ENCODE data around the gene METTL25B. TPM values are rescaled to one million over a fixed set of nuclear protein-coding genes. Genes with fewer than 3 reads are reported as not detected.
A peak's percentile ranks its signal among the peaks of the same experiment; 100 is the strongest.

The METTL25B gene
- total and polyA plus RNA-seq, 2 donors (not counting 1 experiment from before 2014, with no cell fraction given), result 78.3 to 81.1 TPM

- no peak overlapping the region for H3K4me3 Mint-ChIP-seq
- H3K4me1 Mint-ChIP-seq, result peaks cover 64% of the 10 kb centered on the region
- DNase-seq, result no peak
- Histone ChIP-seq H4K20me1 (ENCODE audit: control insufficient read depth, insufficient read depth, low read length, poor library complexity, severe bottlenecking) (peaks cover 12% of the 10 kb centered on the region), H3K4me2 (replicated peaks; ENCODE audit: low read depth, low read length, poor library complexity, severe bottlenecking) (no peak overlapping the region), H2AFZ (ENCODE audit: insufficient read depth, low read depth, low read length, poor library complexity, severe bottlenecking) (no peak overlapping the region), H3K9me3 (ENCODE audit: control extremely low read depth in 1 of 3, control insufficient read depth in 2 of 3, insufficient read depth in 1 of 3, low read length in 2 of 3) (no peaks in the 10 kb centered on the region), H3K27ac (ENCODE audit: low read length in 2 of 2) (no peak overlapping the region), H3K79me2 (ENCODE audit: control insufficient read depth, insufficient read depth, low read length) (peaks cover 41% of the 10 kb centered on the region), H3K27me3 (replicated peaks in 1 of 4; ENCODE audit: control extremely low read depth in 1 of 4, control insufficient read depth in 3 of 4, insufficient read depth in 4 of 4, low read length in 3 of 4) (no peaks in the 10 kb centered on the region), H3K4me3 (ENCODE audit: control extremely low read depth in 1 of 5, extremely low read depth in 1 of 5, insufficient read depth in 1 of 5, low read depth in 2 of 5, low read length in 4 of 5) (no peak overlapping the region), H3K36me3 (replicated peaks in 1 of 2; ENCODE audit: control extremely low read depth in 1 of 2, control insufficient read depth in 1 of 2, extremely low read depth in 1 of 2, insufficient read depth in 2 of 2, low read length in 1 of 2) (peaks cover 0 to 24% of the 10 kb centered on the region in 2 experiments), H3K4me1 (ENCODE audit: control insufficient read depth in 2 of 2, insufficient read depth in 2 of 2, low read length in 2 of 2) (peaks cover 48 to 57% of the 10 kb centered on the region in 2 donors), H3K9ac (ENCODE audit: low read length) (no peak overlapping the region)
- H3K27ac Mint-ChIP-seq, result peak overlapping the region; percentile 46
- H3K9me3 Mint-ChIP-seq (ENCODE audit: insufficient read depth), result peaks cover 2% of the 10 kb centered on the region
- ChIA-PET POLR2A (no interaction called here), CTCF (interaction anchor here (0.7 to 5.1 kb wide), 2 partner anchors 14 to 19 kb away, joined by 3 to 43 read pairs; no protein-coding TSS in a partner anchor)
- intact Hi-C loops (cut with micrococcal nuclease), result no loop called here
- TF ChIP-seq CTCF (IDR thresholded peaks at IDR 0.05) (no peak), EZH2 (IDR thresholded peaks at IDR 0.05; ENCODE audit: borderline replicate concordance, insufficient read depth, low read depth, low read length, poor library complexity, severe bottlenecking) (no peak)
- 87% methylated on average over 9 of the region's 14 CpGs for WGBS (ENCODE audit: insufficient coverage)
- no peak for ATAC-seq (ENCODE audit: low read depth)
- H3K27me3 Mint-ChIP-seq, result no peaks in the 10 kb centered on the region
These were observed 16.6 kb downstream of the METTL25B start for GRCh38 chr1:156744786-156745419.

- Histone ChIP-seq H3K4me3 (ENCODE audit: control extremely low read depth in 1 of 5, extremely low read depth in 1 of 5, insufficient read depth in 1 of 5, low read depth in 2 of 5, low read length in 4 of 5) (no peak overlapping the region), H3K27ac (ENCODE audit: low read length in 2 of 2) (peak overlapping the region in 1 of 2 donors; percentile 88), H4K20me1 (ENCODE audit: control insufficient read depth, insufficient read depth, low read length, poor library complexity, severe bottlenecking) (peaks cover 16% of the 10 kb centered on the region), H3K27me3 (replicated peaks in 1 of 4; ENCODE audit: control extremely low read depth in 1 of 4, control insufficient read depth in 3 of 4, insufficient read depth in 4 of 4, low read length in 3 of 4) (no peaks in the 10 kb centered on the region), H2AFZ (ENCODE audit: insufficient read depth, low read depth, low read length, poor library complexity, severe bottlenecking) (no peak overlapping the region), H3K9ac (ENCODE audit: low read length) (no peak overlapping the region), H3K9me3 (ENCODE audit: control extremely low read depth in 1 of 3, control insufficient read depth in 2 of 3, insufficient read depth in 1 of 3, low read length in 2 of 3) (no peaks in the 10 kb centered on the region), H3K4me1 (ENCODE audit: control insufficient read depth in 2 of 2, insufficient read depth in 2 of 2, low read length in 2 of 2) (peaks cover 50 to 57% of the 10 kb centered on the region in 2 donors), H3K4me2 (replicated peaks; ENCODE audit: low read depth, low read length, poor library complexity, severe bottlenecking) (no peak overlapping the region), H3K79me2 (ENCODE audit: control insufficient read depth, insufficient read depth, low read length) (peaks cover 51% of the 10 kb centered on the region), H3K36me3 (replicated peaks in 1 of 2; ENCODE audit: control extremely low read depth in 1 of 2, control insufficient read depth in 1 of 2, extremely low read depth in 1 of 2, insufficient read depth in 2 of 2, low read length in 1 of 2) (peaks cover 0 to 24% of the 10 kb centered on the region in 2 experiments)
- DNase-seq (no peak), ATAC-seq (ENCODE audit: low read depth) (no peak)
- peak overlapping the region; percentile 44 for H3K27ac Mint-ChIP-seq
- H3K9me3 Mint-ChIP-seq (ENCODE audit: insufficient read depth), result peaks cover 2% of the 10 kb centered on the region
- H3K4me3 Mint-ChIP-seq, result no peak overlapping the region
- intact Hi-C loops (cut with micrococcal nuclease), result loop anchor here (2.0 kb wide), 1 partner anchor 245 kb away; the partner anchor contains the start of gene MEF2D
- WGBS (ENCODE audit: insufficient coverage), result 71% methylated on average over 3 of the region's 3 CpGs
- ChIA-PET CTCF (interaction anchor here (1.1 to 1.2 kb wide), 2 partner anchors 11 to 20 kb away, joined by 3 read pairs; no protein-coding TSS in a partner anchor), POLR2A (interaction anchor here (0.7 kb wide), 1 partner anchor 17 kb away, joined by 3 read pairs; the partner anchor contains the start of gene ISG20L2)
- H3K27me3 Mint-ChIP-seq, result no peaks in the 10 kb centered on the region
- TF ChIP-seq CTCF (IDR thresholded peaks at IDR 0.05) (no peak), EZH2 (IDR thresholded peaks at IDR 0.05; ENCODE audit: borderline replicate concordance, insufficient read depth, low read depth, low read length, poor library complexity, severe bottlenecking) (no peak)
- peaks cover 63% of the 10 kb centered on the region for H3K4me1 Mint-ChIP-seq
These were observed 17.6 kb downstream of the METTL25B start for GRCh38 chr1:156745881-156746280.

Measured in B cell (primary cell).